Esophagus squamous epithelium (tissue), 5 donors: ENCODE results near the gene TXNDC12. TPM values are rescaled to one million over a fixed set of nuclear protein-coding genes. Genes with fewer than 3 reads are reported as not detected.
"Not testable (repeated sequence)": the region's sequence is repeated elsewhere in the genome, so short reads cannot be mapped to it uniquely, and the experiment has no call there.

Experiments used
- DNase-seq: peaks from one replicate; lab custom pipeline; 2025; lab: John Stamatoyannopoulos, UW
- H3K27ac ChIP-seq, 4 donors: fragments of 200-600 bp; sonication (generic); one replicate each; pipeline ENCODE4 v1.5.1; 2016 to 2019; ENCODE audit warnings: mild to moderate bottlenecking in 1 of 4
- H3K27me3 ChIP-seq, 4 donors: fragments of 200-600 bp; sonication (generic); 1 replicate in 3 of 4; 2 replicates in 1 of 4; pipeline versions ENCODE4 v1.5.1 to v1.6.0; 2017 to 2021; ENCODE audit warnings: antibody characterized with exemption in 1 of 4
- H3K36me3 ChIP-seq, 3 donors: fragments of 200-600 bp; sonication (generic); one replicate each; pipeline ENCODE4 v1.5.1; 2016 to 2019
- H3K4me1 ChIP-seq, 3 donors: fragments of 200-600 bp; sonication (generic); one replicate each; pipeline ENCODE4 v1.5.1; 2017 to 2019
- H3K4me3 ChIP-seq, 4 donors: fragments of 200-600 bp; sonication (generic); 1 replicate in 3 of 4; 2 replicates in 1 of 4; pipeline ENCODE4 v1.5.1; 2016 to 2019; ENCODE audit warnings: mild to moderate bottlenecking in 2 of 4, moderate library complexity in 1 of 4
- H3K9me3 ChIP-seq, 3 donors: fragments of 200-600 bp; sonication (generic); one replicate each; pipeline ENCODE4 v1.5.1; 2016 to 2019
- POLR2A ChIP-seq, 4 donors: fragments of 450-650 bp; IDR thresholded peaks; one replicate each; pipeline ENCODE4 v1.6.1; 2017; ENCODE audit warnings: antibody characterized with exemption in 4 of 4, mild to moderate bottlenecking in 4 of 4, moderate library complexity in 3 of 4
- WGBS, 2 donors: methylation state at CpG; one replicate each; pipeline ENCODE4 v1.1.5; 2018; 5-methylcytosine and 5-hydroxymethylcytosine counted together
- intact Hi-C: fragments of 100-400 bp; cut with DNase I; formaldehyde crosslinking; loops from one replicate; pipeline ENCODE4 v1.15.0; 2022
- total RNA-seq, 4 donors: library from RNA; depleted of rRNA; stranded (reverse); fragments of >200 nt; gene quantifications; one replicate each; pipeline ENCODE4 v1.1.0, GENCODE V29; 2016
- TF ChIP-seq, protein P1 (sequence below), 6 experiments: fragments of 450-650 bp in 4 of 6; fragments of 200-600 bp in 2 of 6; sonication (generic) in 2 of 6; IDR thresholded peaks; one replicate each; pipeline ENCODE4 v1.5.1; 2016 to 2019; ENCODE audit warnings: antibody characterized with exemption in 6 of 6, mild to moderate bottlenecking in 4 of 6, moderate library complexity in 4 of 6
- donor health status: DM: yes; HTN: yes; CAD: no.

The TXNDC12 gene
- total RNA-seq, 4 donors from 2014 or later, result 16.6 to 29.8 (median 23.2) TPM

DNA sequence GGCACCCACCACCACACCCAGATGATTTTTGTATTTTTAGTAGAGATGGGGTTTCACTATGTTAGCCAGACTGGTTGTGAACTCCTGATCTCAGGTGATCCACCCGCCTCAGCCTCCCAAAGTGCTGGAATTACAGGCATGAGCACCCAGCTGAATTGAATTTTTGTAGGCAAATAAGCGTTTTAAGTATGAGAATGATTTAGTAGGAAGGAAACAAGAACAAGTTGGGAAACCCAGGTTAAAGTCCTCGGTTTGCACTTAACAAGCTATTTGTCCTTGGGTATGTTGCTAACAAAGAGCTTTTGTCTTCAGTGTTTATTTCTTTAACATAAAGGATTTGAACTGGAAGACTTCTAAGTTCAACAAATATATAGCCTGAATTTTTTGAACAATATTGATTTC lies 25.0 kb upstream of the TXNDC12 start:
- TF ChIP-seq POLR2A (IDR thresholded peaks at IDR 0.05), result no peak
- TF ChIP-seq, protein P1, sequence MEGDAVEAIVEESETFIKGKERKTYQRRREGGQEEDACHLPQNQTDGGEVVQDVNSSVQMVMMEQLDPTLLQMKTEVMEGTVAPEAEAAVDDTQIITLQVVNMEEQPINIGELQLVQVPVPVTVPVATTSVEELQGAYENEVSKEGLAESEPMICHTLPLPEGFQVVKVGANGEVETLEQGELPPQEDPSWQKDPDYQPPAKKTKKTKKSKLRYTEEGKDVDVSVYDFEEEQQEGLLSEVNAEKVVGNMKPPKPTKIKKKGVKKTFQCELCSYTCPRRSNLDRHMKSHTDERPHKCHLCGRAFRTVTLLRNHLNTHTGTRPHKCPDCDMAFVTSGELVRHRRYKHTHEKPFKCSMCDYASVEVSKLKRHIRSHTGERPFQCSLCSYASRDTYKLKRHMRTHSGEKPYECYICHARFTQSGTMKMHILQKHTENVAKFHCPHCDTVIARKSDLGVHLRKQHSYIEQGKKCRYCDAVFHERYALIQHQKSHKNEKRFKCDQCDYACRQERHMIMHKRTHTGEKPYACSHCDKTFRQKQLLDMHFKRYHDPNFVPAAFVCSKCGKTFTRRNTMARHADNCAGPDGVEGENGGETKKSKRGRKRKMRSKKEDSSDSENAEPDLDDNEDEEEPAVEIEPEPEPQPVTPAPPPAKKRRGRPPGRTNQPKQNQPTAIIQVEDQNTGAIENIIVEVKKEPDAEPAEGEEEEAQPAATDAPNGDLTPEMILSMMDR (IDR thresholded peaks at IDR 0.05), result no peak
- 76 to 82% methylated on average over 3 of the region's 3 CpGs for WGBS, 2 donors
- Histone ChIP-seq H3K27me3 (no peaks in the 10 kb centered on the region), H3K27ac (no peak overlapping the region), H3K4me3 (no peak overlapping the region), H3K9me3 (no peaks in the 10 kb centered on the region), H3K36me3 (peaks cover 0 to 75% (median 0%) of the 10 kb centered on the region in 3 donors), H3K4me1 (no peaks in the 10 kb centered on the region)
- DNase-seq, result no peak
- intact Hi-C loops, result no loop called here

GRCh38 chr1:52077277-52077676 lies 22.3 kb upstream of the TXNDC12 start:
- DNase-seq, H3K27ac ChIP-seq, H3K4me1 ChIP-seq, H3K4me3 ChIP-seq, H3K9me3 ChIP-seq, H3K27me3 ChIP-seq, intact Hi-C loops: not testable (repeated sequence)
- WGBS, 2 donors, result 85 to 92% methylated on average over 6 of the region's 6 CpGs
- H3K36me3 ChIP-seq, result peaks cover 0 to 79% (median 0%) of the 10 kb centered on the region in 3 donors

DNA sequence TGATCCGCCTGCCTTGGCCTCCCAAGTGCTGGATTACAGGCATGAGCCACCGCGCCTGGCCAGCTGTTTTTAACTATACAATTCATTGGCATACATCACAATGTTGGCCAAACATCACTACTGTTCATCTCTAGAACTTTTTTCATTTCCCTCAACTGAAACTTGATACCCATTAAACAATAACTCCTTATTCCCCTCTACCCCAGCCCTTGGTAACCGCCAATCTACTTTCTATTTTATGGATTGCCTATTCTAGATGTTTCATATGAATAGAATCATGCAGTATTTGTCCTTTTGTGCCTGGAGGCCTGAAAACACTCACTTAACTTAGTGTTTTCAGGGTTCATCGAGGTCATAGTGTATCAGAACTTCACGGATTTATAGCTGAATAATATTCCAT lies 17.3 kb upstream of the TXNDC12 start:
- DNase-seq, result no peak
- H3K27ac ChIP-seq, result no peak overlapping the region
- no peaks in the 10 kb centered on the region for H3K9me3 ChIP-seq
- intact Hi-C loops, result no loop called here
- WGBS, 2 donors, result 76 to 97% methylated on average over 5 to 6 of the region's 6 CpGs
- no peaks in the 10 kb centered on the region for H3K4me1 ChIP-seq
- H3K4me3 ChIP-seq, result no peak overlapping the region
- peaks cover 0 to 93% (median 0%) of the 10 kb centered on the region in 3 donors for H3K36me3 ChIP-seq
- no peaks in the 10 kb centered on the region for H3K27me3 ChIP-seq
- TF ChIP-seq POLR2A (IDR thresholded peaks at IDR 0.05), result no peak
- TF ChIP-seq, protein P1 (IDR thresholded peaks at IDR 0.05), result no peak

DNA sequence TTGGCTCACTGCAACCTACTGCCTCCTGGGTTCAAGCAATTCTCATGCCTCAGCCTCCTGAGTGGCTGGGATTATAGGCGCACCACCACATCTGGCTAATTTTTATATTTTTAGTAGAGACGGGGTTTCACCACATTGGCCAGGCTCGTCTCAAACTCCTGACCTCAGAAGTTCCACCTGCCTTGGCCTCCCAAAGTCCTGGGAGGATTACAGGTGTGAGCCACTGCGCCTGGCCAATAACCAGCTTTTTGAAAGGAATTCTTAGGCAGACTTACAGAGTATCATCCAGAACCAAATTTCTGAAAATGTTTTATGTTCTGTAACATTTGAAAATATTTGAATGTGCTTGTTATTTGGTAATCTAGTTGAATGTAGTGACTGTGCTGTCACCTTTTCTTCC lies 15.7 kb upstream of the TXNDC12 start:
- intact Hi-C loops, result no loop called here
- Histone ChIP-seq H3K27me3 (no peaks in the 10 kb centered on the region), H3K27ac (no peak overlapping the region), H3K4me1 (no peaks in the 10 kb centered on the region), H3K4me3 (no peak overlapping the region), H3K36me3 (peaks cover 2 to 93% (median 12%) of the 10 kb centered on the region in 3 donors), H3K9me3 (no peaks in the 10 kb centered on the region)
- WGBS, 2 donors, result 89 to 92% methylated on average over 3 to 4 of the region's 4 CpGs
- TF ChIP-seq, protein P1 (IDR thresholded peaks at IDR 0.05), result no peak
- TF ChIP-seq POLR2A (IDR thresholded peaks at IDR 0.05), result no peak
- no peak for DNase-seq

DNA sequence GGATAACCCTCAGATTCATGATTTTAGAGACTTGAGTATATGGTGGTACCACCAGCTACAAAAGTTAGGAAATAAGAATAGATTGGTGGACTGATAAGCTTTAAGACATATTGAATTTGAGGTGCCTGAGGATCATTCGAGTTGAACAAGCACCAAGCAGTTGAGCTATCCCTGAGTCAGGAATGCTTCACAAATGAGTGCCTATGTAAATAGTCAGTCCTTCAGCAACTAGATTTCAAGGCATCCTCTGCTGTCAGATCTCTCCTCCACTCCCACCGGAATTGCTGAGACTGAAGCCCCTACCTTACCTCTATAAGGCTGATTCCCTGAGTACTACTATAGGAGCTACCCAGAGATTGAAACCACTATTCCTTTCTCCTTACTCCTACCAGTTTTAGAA lies 8.2 kb upstream of the TXNDC12 start:
- Histone ChIP-seq H3K4me1 (peaks cover 0 to 19% (median 11%) of the 10 kb centered on the region in 3 donors), H3K4me3 (no peak overlapping the region), H3K27ac (no peak overlapping the region), H3K27me3 (no peaks in the 10 kb centered on the region), H3K36me3 (peaks cover 17 to 86% (median 38%) of the 10 kb centered on the region in 3 donors), H3K9me3 (no peaks in the 10 kb centered on the region)
- 86% methylated on average over 2 of the region's 2 CpGs for WGBS, 2 donors
- DNase-seq, result no peak
- TF ChIP-seq POLR2A (IDR thresholded peaks at IDR 0.05), result no peak
- TF ChIP-seq, protein P1 (IDR thresholded peaks at IDR 0.05), result no peak
- intact Hi-C loops, result no loop called here

- Histone ChIP-seq H3K9me3 (no peaks in the 10 kb centered on the region), H3K36me3 (peaks cover 16 to 63% (median 27%) of the 10 kb centered on the region in 3 donors), H3K4me3 (no peak overlapping the region), H3K27ac (no peak overlapping the region), H3K27me3 (no peaks in the 10 kb centered on the region), H3K4me1 (peaks cover 8 to 36% (median 23%) of the 10 kb centered on the region in 3 donors)
- WGBS, 2 donors, result 96 to 97% methylated on average over 4 of the region's 4 CpGs
- TF ChIP-seq POLR2A (IDR thresholded peaks at IDR 0.05), result no peak
- TF ChIP-seq, protein P1 (IDR thresholded peaks at IDR 0.05), result no peak
- DNase-seq, result no peak
- intact Hi-C loops, result no loop called here
Observed at GRCh38 chr1:52060822-52061221, 5.8 kb upstream of the TXNDC12 start.
